Measurements from ENCODE around the gene MTRR.

MTRR gene

GRCh38 chr5:7917130-7918123, 48.5 kb downstream of the MTRR start:
- Histone ChIP-seq H3K4ac (ENCODE audit: low read depth, low read length) (no peak overlapping the region), H4K5ac (ENCODE audit: low read length) (no peak overlapping the region), H3K4me3 (ENCODE audit: low read length) (no peak overlapping the region), H3K79me1 (ENCODE audit: low read length) (no peaks in the 10 kb centered on the region), H3K23ac (ENCODE audit: low read length) (no peak overlapping the region), H3K36me3 (ENCODE audit: control insufficient read depth, insufficient read depth, low read length) (no peaks in the 10 kb centered on the region), H3K27ac (ENCODE audit: low read depth, low read length) (no peak overlapping the region), H2BK5ac (ENCODE audit: low read length) (no peak overlapping the region), H3K9ac (ENCODE audit: low read length) (no peak overlapping the region), H3K27me3 (ENCODE audit: insufficient read depth, low read length, poor library complexity) (no peaks in the 10 kb centered on the region), H3K18ac (ENCODE audit: low read length) (no peak overlapping the region), H2AK5ac (ENCODE audit: low read length) (no peak overlapping the region), H3K4me2 (ENCODE audit: low read length) (no peak overlapping the region), H2BK120ac (ENCODE audit: low read depth, low read length) (no peak overlapping the region), H3K4me1 (ENCODE audit: control insufficient read depth, low read depth, low read length) (no peaks in the 10 kb centered on the region), H3K56ac (ENCODE audit: low read length) (no peak overlapping the region), H2BK15ac (replicated peaks; ENCODE audit: low read depth) (no peak overlapping the region), H4K8ac (ENCODE audit: low read depth, low read length) (no peak overlapping the region), H3K79me2 (ENCODE audit: control insufficient read depth, insufficient read depth, low read length) (no peaks in the 10 kb centered on the region)
- DNase-seq = no peak
- WGBS (ENCODE audit: extremely low coverage, insufficient coverage, low lambda C conversion rate) = no CpG with 5 or more reads among the region's 5 CpGs

- Histone ChIP-seq H3K23ac (ENCODE audit: low read length) (no peak overlapping the region), H3K79me2 (ENCODE audit: control insufficient read depth, insufficient read depth, low read length) (no peaks in the 10 kb centered on the region), H3K79me1 (ENCODE audit: low read length) (no peaks in the 10 kb centered on the region), H2BK120ac (ENCODE audit: low read depth, low read length) (no peak overlapping the region), H3K4me3 (ENCODE audit: low read length) (no peak overlapping the region), H3K9ac (ENCODE audit: low read length) (no peak overlapping the region), H3K4me2 (ENCODE audit: low read length) (no peak overlapping the region), H4K8ac (ENCODE audit: low read depth, low read length) (no peak overlapping the region), H2BK5ac (ENCODE audit: low read length) (no peak overlapping the region), H3K27ac (ENCODE audit: low read depth, low read length) (no peak overlapping the region), H2AK5ac (ENCODE audit: low read length) (no peak overlapping the region), H3K36me3 (ENCODE audit: control insufficient read depth, insufficient read depth, low read length) (no peaks in the 10 kb centered on the region), H3K4ac (ENCODE audit: low read depth, low read length) (no peak overlapping the region), H4K5ac (ENCODE audit: low read length) (no peak overlapping the region), H2BK15ac (replicated peaks; ENCODE audit: low read depth) (no peak overlapping the region), H3K56ac (ENCODE audit: low read length) (no peak overlapping the region), H3K18ac (ENCODE audit: low read length) (no peak overlapping the region), H3K4me1 (ENCODE audit: control insufficient read depth, low read depth, low read length) (no peaks in the 10 kb centered on the region), H3K27me3 (ENCODE audit: insufficient read depth, low read length, poor library complexity) (no peaks in the 10 kb centered on the region)
- peak; percentile 4 for DNase-seq
- WGBS (ENCODE audit: extremely low coverage, insufficient coverage, low lambda C conversion rate) = no CpG with 5 or more reads among the region's 7 CpGs
Observed at GRCh38 chr5:7925961-7926695, 57.2 kb downstream of the MTRR start.

- Histone ChIP-seq H3K4me2 (ENCODE audit: low read length) (no peak overlapping the region), H2BK5ac (ENCODE audit: low read length) (no peak overlapping the region), H3K4ac (ENCODE audit: low read depth, low read length) (no peak overlapping the region), H3K4me3 (ENCODE audit: low read length) (no peak overlapping the region), H3K79me1 (ENCODE audit: low read length) (no peaks in the 10 kb centered on the region), H3K27me3 (ENCODE audit: insufficient read depth, low read length, poor library complexity) (no peaks in the 10 kb centered on the region), H4K8ac (ENCODE audit: low read depth, low read length) (no peak overlapping the region), H3K79me2 (ENCODE audit: control insufficient read depth, insufficient read depth, low read length) (no peaks in the 10 kb centered on the region), H2BK15ac (replicated peaks; ENCODE audit: low read depth) (no peak overlapping the region), H3K23ac (ENCODE audit: low read length) (no peak overlapping the region), H4K5ac (ENCODE audit: low read length) (no peak overlapping the region), H2AK5ac (ENCODE audit: low read length) (no peak overlapping the region), H3K27ac (ENCODE audit: low read depth, low read length) (no peak overlapping the region), H3K56ac (ENCODE audit: low read length) (no peak overlapping the region), H3K18ac (ENCODE audit: low read length) (no peak overlapping the region), H3K4me1 (ENCODE audit: control insufficient read depth, low read depth, low read length) (no peaks in the 10 kb centered on the region), H3K36me3 (ENCODE audit: control insufficient read depth, insufficient read depth, low read length) (no peaks in the 10 kb centered on the region), H3K9ac (ENCODE audit: low read length) (no peak overlapping the region), H2BK120ac (ENCODE audit: low read depth, low read length) (no peak overlapping the region)
- WGBS (ENCODE audit: extremely low coverage, insufficient coverage, low lambda C conversion rate) = no CpG with 5 or more reads among the region's 6 CpGs
- no peak for DNase-seq
Observed at GRCh38 chr5:7926720-7927119, 57.8 kb downstream of the MTRR start.

DNA sequence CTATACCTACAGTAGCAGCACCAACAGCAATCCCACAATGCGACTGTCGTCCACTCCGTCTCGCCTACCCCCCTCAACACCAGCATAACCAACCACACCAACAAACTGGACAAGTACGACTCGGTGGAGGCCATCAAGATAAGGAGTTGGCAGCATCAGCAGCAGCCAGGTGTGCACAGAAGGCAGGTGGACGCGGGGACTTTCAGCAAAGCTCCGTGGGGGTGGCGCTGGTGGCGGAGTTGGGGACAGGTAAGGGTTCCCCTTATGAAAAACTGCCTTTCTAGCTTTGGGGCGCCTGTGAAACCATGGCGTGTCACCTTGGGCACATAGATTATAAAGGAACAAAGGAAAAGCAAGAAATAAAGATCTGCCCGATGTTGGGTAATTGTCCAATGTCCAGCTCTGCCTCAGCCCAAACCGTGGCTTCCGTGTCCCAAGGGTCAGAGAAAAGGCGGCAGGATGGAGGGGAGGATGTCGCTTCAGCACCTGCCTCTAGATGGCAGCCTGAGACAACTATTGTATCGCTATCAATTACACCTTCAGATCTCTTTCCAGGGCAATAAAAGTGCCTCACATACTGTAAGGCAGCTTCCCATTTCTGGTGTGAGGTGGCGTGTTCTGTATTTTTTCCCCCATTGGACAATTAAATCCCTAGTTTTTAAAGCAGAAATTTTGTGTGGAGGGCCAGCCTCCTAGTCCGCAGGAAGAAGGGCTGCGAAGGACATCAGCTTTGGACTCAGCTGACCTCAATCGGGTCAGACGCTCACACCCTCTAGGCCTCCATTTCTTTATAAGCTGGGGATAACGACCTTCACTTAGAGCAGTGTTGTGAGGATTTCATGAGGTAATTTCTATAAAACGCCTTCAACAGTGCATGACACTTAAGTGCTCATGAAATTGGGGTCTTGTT, 58.8 kb downstream of the MTRR start:
- no peak overlapping the region for H2AK5ac ChIP-seq (ENCODE audit: low read length)
- no peak overlapping the region for H2BK15ac ChIP-seq (replicated peaks; ENCODE audit: low read depth)
- H3K56ac ChIP-seq (ENCODE audit: low read length) = no peak overlapping the region
- H2BK5ac ChIP-seq (ENCODE audit: low read length) = no peak overlapping the region
- H3K79me1 ChIP-seq (ENCODE audit: low read length) = no peaks in the 10 kb centered on the region
- H3K79me2 ChIP-seq (ENCODE audit: control insufficient read depth, insufficient read depth, low read length) = no peaks in the 10 kb centered on the region
- peak; percentile 67 for DNase-seq
- H4K8ac ChIP-seq (ENCODE audit: low read depth, low read length) = no peak overlapping the region
- no peak overlapping the region for H3K4me3 ChIP-seq (ENCODE audit: low read length)
- H4K5ac ChIP-seq (ENCODE audit: low read length) = no peak overlapping the region
- H3K36me3 ChIP-seq (ENCODE audit: control insufficient read depth, insufficient read depth, low read length) = no peaks in the 10 kb centered on the region
- no peak overlapping the region for H3K4ac ChIP-seq (ENCODE audit: low read depth, low read length)
- no peaks in the 10 kb centered on the region for H3K27me3 ChIP-seq (ENCODE audit: insufficient read depth, low read length, poor library complexity)
- no peak overlapping the region for H3K9ac ChIP-seq (ENCODE audit: low read length)
- no peak overlapping the region for H2BK120ac ChIP-seq (ENCODE audit: low read depth, low read length)
- H3K23ac ChIP-seq (ENCODE audit: low read length) = no peak overlapping the region
- H3K27ac ChIP-seq (ENCODE audit: low read depth, low read length) = no peak overlapping the region
- H3K4me2 ChIP-seq (ENCODE audit: low read length) = no peak overlapping the region
- no CpG with 5 or more reads among the region's 26 CpGs for WGBS (ENCODE audit: extremely low coverage, insufficient coverage, low lambda C conversion rate)
- H3K4me1 ChIP-seq (ENCODE audit: control insufficient read depth, low read depth, low read length) = no peaks in the 10 kb centered on the region
- H3K18ac ChIP-seq (ENCODE audit: low read length) = no peak overlapping the region

DNA sequence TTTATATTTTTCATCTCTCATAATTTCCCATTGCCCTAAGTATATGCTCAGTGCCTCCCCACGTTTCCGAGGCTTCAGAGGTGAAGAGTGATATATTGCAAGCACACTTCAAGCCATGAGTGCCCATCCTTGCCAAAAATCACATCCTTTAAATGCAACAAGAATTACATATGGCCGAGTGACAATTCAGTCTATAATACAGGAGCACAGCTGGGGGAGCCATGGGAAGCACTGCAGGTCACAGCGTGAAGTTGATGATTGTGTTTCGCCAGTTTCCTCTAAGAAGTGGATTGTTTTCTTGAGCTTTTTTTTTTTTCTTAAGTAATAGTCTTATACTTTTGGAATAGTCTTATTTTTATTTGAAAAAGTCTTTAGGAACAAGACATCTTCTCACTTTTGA, 61.1 kb downstream of the MTRR start:
- Histone ChIP-seq H3K27ac (ENCODE audit: low read depth, low read length) (no peak overlapping the region), H3K79me2 (ENCODE audit: control insufficient read depth, insufficient read depth, low read length) (no peaks in the 10 kb centered on the region), H3K4me1 (ENCODE audit: control insufficient read depth, low read depth, low read length) (no peaks in the 10 kb centered on the region), H3K4ac (ENCODE audit: low read depth, low read length) (no peak overlapping the region), H3K27me3 (ENCODE audit: insufficient read depth, low read length, poor library complexity) (no peaks in the 10 kb centered on the region), H2BK120ac (ENCODE audit: low read depth, low read length) (no peak overlapping the region), H3K23ac (ENCODE audit: low read length) (no peak overlapping the region), H4K5ac (ENCODE audit: low read length) (no peak overlapping the region), H3K9ac (ENCODE audit: low read length) (no peak overlapping the region), H3K4me2 (ENCODE audit: low read length) (no peak overlapping the region), H3K56ac (ENCODE audit: low read length) (no peak overlapping the region), H2BK5ac (ENCODE audit: low read length) (no peak overlapping the region), H3K18ac (ENCODE audit: low read length) (no peak overlapping the region), H2AK5ac (ENCODE audit: low read length) (no peak overlapping the region), H2BK15ac (replicated peaks; ENCODE audit: low read depth) (no peak overlapping the region), H4K8ac (ENCODE audit: low read depth, low read length) (no peak overlapping the region), H3K4me3 (ENCODE audit: low read length) (no peak overlapping the region), H3K36me3 (ENCODE audit: control insufficient read depth, insufficient read depth, low read length) (no peaks in the 10 kb centered on the region), H3K79me1 (ENCODE audit: low read length) (no peaks in the 10 kb centered on the region)
- no CpG with 5 or more reads among the region's 5 CpGs for WGBS (ENCODE audit: extremely low coverage, insufficient coverage, low lambda C conversion rate)
- no peak for DNase-seq

All from mesendoderm (in vitro differentiated cells).